Erythroblast (primary cell): ENCODE data around the gene TLCD5.

ENCODE experiments used
- GATA1 ChIP-seq: IDR thresholded peaks from 2 replicates; pipeline ENCODE4 v1.6.1; 2011; ENCODE audit warnings: low read depth, mild to moderate bottlenecking, control low read depth, low read length, moderate library complexity
- POLR2A ChIP-seq: IDR thresholded peaks from 2 replicates; pipeline ENCODE4 v1.6.1; 2011; ENCODE audit warnings: mild to moderate bottlenecking, low read length

DNA sequence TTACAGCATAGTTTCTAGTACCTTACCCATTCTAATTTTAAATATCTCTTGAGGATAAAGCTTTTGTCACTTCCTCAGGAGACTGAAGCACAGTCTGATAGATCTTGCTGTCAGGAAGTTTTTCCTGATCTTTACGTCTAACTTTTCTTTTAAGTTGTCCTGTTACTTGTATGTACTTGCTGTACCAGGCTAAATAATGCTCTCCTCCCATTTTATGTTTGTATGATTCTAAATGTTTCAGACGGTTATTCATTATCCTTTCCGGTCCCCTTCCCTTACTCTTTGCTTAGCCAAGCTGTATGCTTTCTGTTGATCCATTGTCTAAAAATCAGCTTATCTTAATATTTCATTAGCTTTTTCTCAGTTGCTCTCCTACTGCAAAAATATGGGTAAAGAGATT, 17.1 kb downstream of the TLCD5 start:
- TF ChIP-seq POLR2A (no peak), GATA1 (no peak)
